ENCODE results near the gene ZNF511.

ZNF511 gene

GRCh38 chr10:133332936-133333699 lies 24.4 kb downstream of the ZNF511 start:
- DNase-seq (ENCODE audit: low read depth), result no peak
- TF ChIP-seq CTCF (IDR thresholded peaks at IDR 0.05; ENCODE audit: control insufficient read depth, insufficient read depth, low read depth, low read length, missing control alignments), result no peak
- no peak overlapping the region for H3K4me3 ChIP-seq (ENCODE audit: control insufficient read depth, low read depth, low read length)

- no peak for TF ChIP-seq CTCF (IDR thresholded peaks at IDR 0.05; ENCODE audit: control insufficient read depth, insufficient read depth, low read depth, low read length, missing control alignments)
- no peak for DNase-seq (ENCODE audit: low read depth)
- H3K4me3 ChIP-seq (ENCODE audit: control insufficient read depth, low read depth, low read length), result peak overlapping the region; percentile 29
Observed at GRCh38 chr10:133334503-133335245, 26.0 kb downstream of the ZNF511 start.

- no peak for TF ChIP-seq CTCF (IDR thresholded peaks at IDR 0.05; ENCODE audit: control insufficient read depth, insufficient read depth, low read depth, low read length, missing control alignments)
- DNase-seq (ENCODE audit: low read depth), result no peak
- H3K4me3 ChIP-seq (ENCODE audit: control insufficient read depth, low read depth, low read length), result peak overlapping the region; percentile 29
Observed at GRCh38 chr10:133335246-133336117, 26.8 kb downstream of the ZNF511 start.

- DNase-seq (ENCODE audit: low read depth), result no peak
- no peak for TF ChIP-seq CTCF (IDR thresholded peaks at IDR 0.05; ENCODE audit: control insufficient read depth, insufficient read depth, low read depth, low read length, missing control alignments)
- no peak overlapping the region for H3K4me3 ChIP-seq (ENCODE audit: control insufficient read depth, low read depth, low read length)
Observed at GRCh38 chr10:133336118-133336576, 27.4 kb downstream of the ZNF511 start.

GRCh38 chr10:133336577-133337369 lies 28.1 kb downstream of the ZNF511 start, which contains the start of gene CALY:
Gene CALY (minus strand): TSS chr10:133336896. CDS start chr10:133328989, 7,907 bp downstream.
- no peak for DNase-seq (ENCODE audit: low read depth)
- H3K4me3 ChIP-seq (ENCODE audit: control insufficient read depth, low read depth, low read length), result peak within 1 kb of the TSS; percentile 29; the same call in 1 of the 2 replicates
- no peak for TF ChIP-seq CTCF (IDR thresholded peaks at IDR 0.05; ENCODE audit: control insufficient read depth, insufficient read depth, low read depth, low read length, missing control alignments)

Measured in AG09309 (cell line).